ENCODE data around the gene NCKAP5.

DNA sequence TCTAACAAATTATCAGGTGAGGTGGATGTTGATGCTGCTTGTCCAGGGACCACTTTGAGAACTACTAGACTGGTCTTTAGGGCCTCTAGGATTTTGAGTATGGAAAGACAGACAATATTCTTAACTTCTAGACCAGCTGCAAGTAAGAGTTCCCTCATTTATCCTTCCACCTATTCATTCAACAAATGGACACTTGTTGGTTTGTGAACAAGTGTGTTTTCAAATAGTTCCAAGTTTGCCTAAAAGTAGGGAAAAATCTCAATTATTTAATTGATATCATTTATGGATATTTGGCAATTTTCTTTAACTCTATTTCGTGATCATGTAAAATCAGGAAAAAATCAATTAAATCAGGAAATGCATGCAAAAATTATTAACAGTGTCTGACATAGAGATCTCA is 245.4 kb downstream of the NCKAP5 start:
- TF ChIP-seq ZNF184 (CRISPR knock-in tag; IDR thresholded peaks at IDR 0.05) (no peak), MAFK (IDR thresholded peaks at IDR 0.05; ENCODE audit: low read length) (no peak), ZBTB7A (IDR thresholded peaks at IDR 0.05; ENCODE audit: borderline replicate concordance, control insufficient read depth, low read depth, low read length) (no peak), GATA2 (CRISPR knock-in tag; IDR thresholded peaks at IDR 0.05) (no peak), CBFA2T3 (IDR thresholded peaks at IDR 0.05) (no peak), MAFG (tag; conservative IDR thresholded peaks at IDR 0.05) (no peak)
- TF ChIP-seq, protein P1, sequence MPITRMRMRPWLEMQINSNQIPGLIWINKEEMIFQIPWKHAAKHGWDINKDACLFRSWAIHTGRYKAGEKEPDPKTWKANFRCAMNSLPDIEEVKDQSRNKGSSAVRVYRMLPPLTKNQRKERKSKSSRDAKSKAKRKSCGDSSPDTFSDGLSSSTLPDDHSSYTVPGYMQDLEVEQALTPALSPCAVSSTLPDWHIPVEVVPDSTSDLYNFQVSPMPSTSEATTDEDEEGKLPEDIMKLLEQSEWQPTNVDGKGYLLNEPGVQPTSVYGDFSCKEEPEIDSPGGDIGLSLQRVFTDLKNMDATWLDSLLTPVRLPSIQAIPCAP (CRISPR knock-in tag; IDR thresholded peaks at IDR 0.05; ENCODE audit: borderline replicate concordance) = no peak
- TF ChIP-seq, protein P2, sequence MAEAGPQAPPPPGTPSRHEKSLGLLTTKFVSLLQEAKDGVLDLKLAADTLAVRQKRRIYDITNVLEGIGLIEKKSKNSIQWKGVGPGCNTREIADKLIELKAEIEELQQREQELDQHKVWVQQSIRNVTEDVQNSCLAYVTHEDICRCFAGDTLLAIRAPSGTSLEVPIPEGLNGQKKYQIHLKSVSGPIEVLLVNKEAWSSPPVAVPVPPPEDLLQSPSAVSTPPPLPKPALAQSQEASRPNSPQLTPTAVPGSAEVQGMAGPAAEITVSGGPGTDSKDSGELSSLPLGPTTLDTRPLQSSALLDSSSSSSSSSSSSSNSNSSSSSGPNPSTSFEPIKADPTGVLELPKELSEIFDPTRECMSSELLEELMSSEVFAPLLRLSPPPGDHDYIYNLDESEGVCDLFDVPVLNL (CRISPR knock-in tag; IDR thresholded peaks at IDR 0.05; ENCODE audit: low read depth) = no peak

All from K562 (cell line).